OCI-LY7 (cell line): ENCODE results near the gene IGF1R. TPM values are rescaled to one million over a fixed set of nuclear protein-coding genes. Genes with fewer than 3 reads are reported as not detected.

Experiments
- BruUV-seq: library from RNA; stranded (reverse); fragments of 400-500 nt; replicated peaks from 2 replicates; lab custom pipeline; 2021; lab: Mats Ljungman, UMichigan
- CTCF ChIA-PET: fragments of 300-600 bp; sonication (Branson Sonifier 250); formaldehyde crosslinking; loops from one replicate; lab custom pipeline; 2022; ENCODE audit warnings: antibody characterized with exemption; ENCODE audit not compliant: unreplicated experiment; lab: Charles Lee
- POLR2A ChIA-PET: fragments of 300-600 bp; sonication (Branson Sonifier 250); formaldehyde crosslinking; loops from one replicate; lab custom pipeline; 2022; ENCODE audit warnings: antibody characterized with exemption; lab: Charles Lee
- DNase-seq: peaks from one replicate; pipeline ENCODE4 v3.0.0-alpha.2; 2015; ENCODE audit warnings: low spot score
- H2AFZ ChIP-seq: fragments of 200-600 bp; sonication (generic), shearing (Covaris generic); 2 replicates; pipeline ENCODE4 v1.6.1; 2014; ENCODE audit warnings: mild to moderate bottlenecking, antibody characterized with exemption, low read length, moderate library complexity
- H3K27ac ChIP-seq: fragments of 200-600 bp; sonication (generic); 2 replicates; pipeline ENCODE4 v1.5.1; 2014; ENCODE audit warnings: mixed run types, low read depth, mild to moderate bottlenecking, moderate library complexity, low read length, inconsistent platforms; ENCODE audit not compliant: poor library complexity, severe bottlenecking
- H3K36me3 ChIP-seq: fragments of 200-600 bp; sonication (generic); 2 replicates; pipeline ENCODE4 v1.6.1; 2014; ENCODE audit warnings: mild to moderate bottlenecking, antibody characterized with exemption, low read length, moderate library complexity, mixed read lengths; ENCODE audit not compliant: insufficient read depth
- H3K4me1 ChIP-seq: fragments of 200-600 bp; sonication (generic); 2 replicates; pipeline ENCODE4 v1.5.1; 2014; ENCODE audit warnings: mild to moderate bottlenecking, low read length; ENCODE audit not compliant: insufficient read depth, poor library complexity, severe bottlenecking
- H3K4me2 ChIP-seq: fragments of 200-600 bp; sonication (generic); 2 replicates; pipeline ENCODE4 v1.6.1; 2014; ENCODE audit warnings: mild to moderate bottlenecking, low read length
- H3K4me3 ChIP-seq: fragments of 200-600 bp; sonication (generic); 2 replicates; pipeline ENCODE4 v1.5.1; 2014; ENCODE audit warnings: mild to moderate bottlenecking, low read depth, low read length; ENCODE audit not compliant: poor library complexity, severe bottlenecking
- H3K79me2 ChIP-seq: fragments of 200-600 bp; sonication (generic); 2 replicates; pipeline ENCODE4 v1.6.1; 2016; ENCODE audit warnings: low read depth, mild to moderate bottlenecking, low read length, moderate library complexity, mixed read lengths; ENCODE audit not compliant: insufficient read depth
- H3K9me2 ChIP-seq: fragments of 200-600 bp; sonication (generic); 2 replicates; pipeline ENCODE4 v1.6.1; 2016; ENCODE audit warnings: mild to moderate bottlenecking, low read length, mixed read lengths; ENCODE audit not compliant: insufficient read depth
- H3K9me3 ChIP-seq: fragments of 200-600 bp; sonication (generic); 2 replicates; pipeline ENCODE4 v1.6.1; 2014; ENCODE audit warnings: mild to moderate bottlenecking, mixed run types, low read length, mixed read lengths
- H4K20me1 ChIP-seq: fragments of 200-600 bp; sonication (generic); 2 replicates; pipeline ENCODE4 v1.6.1; 2014; ENCODE audit warnings: mild to moderate bottlenecking, antibody characterized with exemption, low read length, moderate library complexity, mixed read lengths; ENCODE audit not compliant: insufficient read depth
- EZH2phosphoT487 ChIP-seq: fragments of 200-600 bp; sonication (generic); IDR thresholded peaks from 2 replicates; pipeline ENCODE4 v1.6.1; 2018; ENCODE audit warnings: low read depth, borderline replicate concordance, mild to moderate bottlenecking, mixed run types, antibody characterized with exemption, low read length, moderate library complexity, mixed read lengths
- intact Hi-C: fragments of 100-400 bp; cut with micrococcal nuclease; formaldehyde crosslinking; loops from one replicate; pipeline ENCODE4 v1.10.0; 2022; ENCODE audit not compliant: unreplicated experiment
- total RNA-seq, 2 experiments: library from RNA; depleted of rRNA in 1 of 2; stranded (reverse); fragments of >200 nt in 1 of 2; shearing (Covaris generic) in 1 of 2; gene quantifications; 2 replicates each; pipeline ENCODE4 v1.2.3, GENCODE V29; 2014 to 2022
- TF ChIP-seq, protein P1 (sequence below): fragments of 200-600 bp; sonication (generic); conservative IDR thresholded peaks from 2 replicates; pipeline ENCODE4 v1.5.1; 2014; ENCODE audit warnings: mild to moderate bottlenecking, antibody characterized with exemption, low read length, moderate library complexity, mixed read lengths

IGF1R gene
- total RNA-seq, 2 experiments from 2014 or later = 26.5 to 29.1 TPM

DNA sequence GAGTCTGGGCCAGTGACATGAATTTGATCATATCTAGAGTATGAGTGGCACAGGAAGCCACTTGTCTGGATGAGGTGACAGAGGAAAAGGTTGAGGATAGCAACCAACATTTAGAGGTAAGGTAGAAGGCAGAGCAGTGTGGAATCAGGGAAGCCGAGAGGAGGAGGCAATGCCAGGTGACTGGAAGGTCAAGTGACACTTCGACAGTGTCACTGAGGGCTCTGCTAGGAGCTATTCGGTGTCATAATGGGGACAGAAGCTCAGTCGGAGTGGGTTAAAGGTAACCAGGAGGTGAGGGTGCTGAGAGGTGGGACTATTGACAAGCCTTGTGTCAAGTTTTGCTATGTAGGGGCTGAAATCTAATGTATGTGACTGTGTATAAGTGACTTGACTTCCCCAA is 56.7 kb downstream of the IGF1R start:
- ChIA-PET CTCF (no interaction called here), POLR2A (interaction anchor here (0.7 kb wide), 2 partner anchors 10 to 15 kb away, joined by 3 to 4 read pairs; no protein-coding TSS in a partner anchor)
- Histone ChIP-seq H3K9me2 (no peaks in the 10 kb centered on the region), H3K4me3 (no peak overlapping the region), H3K4me2 (no peak overlapping the region), H3K27ac (no peak overlapping the region), H3K4me1 (no peaks in the 10 kb centered on the region), H3K79me2 (no peaks in the 10 kb centered on the region), H4K20me1 (peaks cover 6% of the 10 kb centered on the region; the same call in 1 of the 2 replicates), H3K9me3 (no peaks in the 10 kb centered on the region), H2AFZ (no peak overlapping the region), H3K36me3 (no peaks in the 10 kb centered on the region)
- BruUV-seq = no TSS peak
- DNase-seq = no peak
- no peak for TF ChIP-seq EZH2phosphoT487
- TF ChIP-seq, protein P1, sequence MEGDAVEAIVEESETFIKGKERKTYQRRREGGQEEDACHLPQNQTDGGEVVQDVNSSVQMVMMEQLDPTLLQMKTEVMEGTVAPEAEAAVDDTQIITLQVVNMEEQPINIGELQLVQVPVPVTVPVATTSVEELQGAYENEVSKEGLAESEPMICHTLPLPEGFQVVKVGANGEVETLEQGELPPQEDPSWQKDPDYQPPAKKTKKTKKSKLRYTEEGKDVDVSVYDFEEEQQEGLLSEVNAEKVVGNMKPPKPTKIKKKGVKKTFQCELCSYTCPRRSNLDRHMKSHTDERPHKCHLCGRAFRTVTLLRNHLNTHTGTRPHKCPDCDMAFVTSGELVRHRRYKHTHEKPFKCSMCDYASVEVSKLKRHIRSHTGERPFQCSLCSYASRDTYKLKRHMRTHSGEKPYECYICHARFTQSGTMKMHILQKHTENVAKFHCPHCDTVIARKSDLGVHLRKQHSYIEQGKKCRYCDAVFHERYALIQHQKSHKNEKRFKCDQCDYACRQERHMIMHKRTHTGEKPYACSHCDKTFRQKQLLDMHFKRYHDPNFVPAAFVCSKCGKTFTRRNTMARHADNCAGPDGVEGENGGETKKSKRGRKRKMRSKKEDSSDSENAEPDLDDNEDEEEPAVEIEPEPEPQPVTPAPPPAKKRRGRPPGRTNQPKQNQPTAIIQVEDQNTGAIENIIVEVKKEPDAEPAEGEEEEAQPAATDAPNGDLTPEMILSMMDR = no peak
- intact Hi-C loops = no loop called here

DNA sequence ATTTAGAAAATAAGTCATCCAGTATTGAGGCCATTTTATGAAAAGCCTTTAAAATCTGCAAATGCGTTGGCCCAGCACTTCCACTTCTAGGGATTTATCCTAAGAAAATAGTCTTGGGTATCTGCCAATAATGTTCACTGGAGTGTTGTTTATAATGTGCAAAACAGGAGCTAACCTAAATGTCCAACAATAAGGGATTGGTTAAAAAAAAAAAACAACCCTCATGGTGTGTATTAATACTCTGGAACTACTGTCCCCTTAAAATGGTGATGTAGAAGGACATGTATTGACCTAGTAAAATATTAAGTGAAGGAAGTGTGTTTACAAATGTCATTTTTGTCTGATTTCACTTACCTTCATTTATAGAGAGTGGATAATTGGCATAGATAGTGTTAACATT is 58.0 kb downstream of the IGF1R start:
- intact Hi-C loops = no loop called here
- no peak overlapping the region for H3K4me3 ChIP-seq
- no peaks in the 10 kb centered on the region for H3K9me2 ChIP-seq
- no peak overlapping the region for H2AFZ ChIP-seq
- no peak for TF ChIP-seq EZH2phosphoT487
- TF ChIP-seq, protein P1 = no peak
- no peak for DNase-seq
- H3K9me3 ChIP-seq = no peaks in the 10 kb centered on the region
- ChIA-PET CTCF (no interaction called here), POLR2A (no interaction called here)
- BruUV-seq = no TSS peak
- H3K79me2 ChIP-seq = no peaks in the 10 kb centered on the region
- no peak overlapping the region for H3K27ac ChIP-seq
- no peaks in the 10 kb centered on the region for H3K36me3 ChIP-seq
- no peaks in the 10 kb centered on the region for H3K4me1 ChIP-seq
- H4K20me1 ChIP-seq = peaks cover 6% of the 10 kb centered on the region; the same call in 1 of the 2 replicates
- H3K4me2 ChIP-seq = no peak overlapping the region

DNA sequence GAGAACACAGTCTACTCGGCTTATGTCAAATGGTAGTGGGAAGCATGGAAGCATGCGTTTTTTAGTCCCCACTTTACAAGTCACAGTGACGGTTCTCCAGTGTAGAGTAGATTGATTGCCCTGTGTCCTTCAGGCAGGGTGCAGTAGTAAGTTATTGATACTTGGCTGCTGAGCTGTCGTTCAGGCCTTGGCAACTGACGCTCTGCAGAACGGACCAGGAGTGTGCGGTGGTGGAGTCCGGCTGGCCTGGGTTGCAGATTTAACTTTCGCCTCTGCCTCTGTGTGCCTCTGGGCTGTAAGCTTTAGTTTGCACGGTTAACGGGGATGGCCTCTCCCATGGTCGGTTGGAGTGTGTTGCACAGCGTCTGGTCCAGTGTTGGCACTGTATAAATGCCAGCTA is 58.6 kb downstream of the IGF1R start:
- H3K4me1 ChIP-seq = no peaks in the 10 kb centered on the region
- TF ChIP-seq EZH2phosphoT487 = no peak
- TF ChIP-seq, protein P1 = no peak
- BruUV-seq = no TSS peak
- no peaks in the 10 kb centered on the region for H3K9me3 ChIP-seq
- no peak overlapping the region for H3K4me2 ChIP-seq
- H3K79me2 ChIP-seq = no peaks in the 10 kb centered on the region
- ChIA-PET POLR2A (no interaction called here), CTCF (no interaction called here)
- no peaks in the 10 kb centered on the region for H3K9me2 ChIP-seq
- H3K4me3 ChIP-seq = no peak overlapping the region
- H3K27ac ChIP-seq = no peak overlapping the region
- no peak for DNase-seq
- intact Hi-C loops = no loop called here
- H2AFZ ChIP-seq = no peak overlapping the region
- 0 out of 2 replicates have a peak, but pooled peaks cover 6% of the 10 kb centered on the region for H4K20me1 ChIP-seq
- H3K36me3 ChIP-seq = no peaks in the 10 kb centered on the region
